Measurements from ENCODE around the gene CDH4.

- TF ChIP-seq CEBPB (IDR thresholded peaks at IDR 0.05) (no peak), TEAD4 (IDR thresholded peaks at IDR 0.05) (no peak), EGR1 (IDR thresholded peaks at IDR 0.05) (no peak), REST (IDR thresholded peaks at IDR 0.05; ENCODE audit: low read depth) (no peak), NFIC (IDR thresholded peaks at IDR 0.05) (no peak), YY1 (IDR thresholded peaks at IDR 0.05; ENCODE audit: low read depth) (no peak), RAD21 (IDR thresholded peaks at IDR 0.05; ENCODE audit: low read depth) (no peak)
Observed at GRCh38 chr20:61873651-61874420, 621.8 kb downstream of the CDH4 start.

Measured in Ishikawa (cell line).